MCF 10A (cell line): ENCODE measurements around the gene ANO2. TPM values are rescaled to one million over a fixed set of nuclear protein-coding genes. Genes with fewer than 3 reads are reported as not detected.

Source experiments
- BruUV-seq: library from RNA; stranded (reverse); fragments of 400-500 nt; replicated peaks from 2 replicates; lab custom pipeline; 2021; lab: Mats Ljungman, UMichigan
- CTCF ChIA-PET: fragments of 300-600 bp; sonication (Branson Sonifier 250); formaldehyde crosslinking; extraction: SDS; loops from one replicate; lab custom pipeline; 2021; ENCODE audit warnings: antibody characterized with exemption, inconsistent platforms; lab: Yijun Ruan, JAX
- POLR2A ChIA-PET: fragments of 300-600, 350-650 bp; sonication (Branson Sonifier 250); formaldehyde crosslinking; extraction: SDS; loops from one replicate; lab custom pipeline; 2020; ENCODE audit warnings: antibody characterized with exemption, inconsistent platforms; lab: Yijun Ruan, JAX
- DNase-seq: peaks from one replicate; pipeline ENCODE4 v3.0.0-alpha.2; 2018; ENCODE audit not compliant: unreplicated experiment
- H3K27ac Mint-ChIP-seq: one replicate; pipeline ENCODE4 v1.8.0; 2022; ENCODE audit warnings: mild to moderate bottlenecking, low read depth, mixed read lengths; ENCODE audit not compliant: unreplicated experiment
- H3K27me3 Mint-ChIP-seq: one replicate; pipeline ENCODE4 v1.8.0; 2022; ENCODE audit warnings: mixed read lengths; ENCODE audit not compliant: insufficient read depth, unreplicated experiment
- H3K36me3 Mint-ChIP-seq: one replicate; pipeline ENCODE4 v1.8.0; 2022; ENCODE audit warnings: mild to moderate bottlenecking, moderate library complexity, mixed read lengths; ENCODE audit not compliant: insufficient read depth, unreplicated experiment
- H3K4me1 Mint-ChIP-seq: one replicate; pipeline ENCODE4 v1.8.0; 2022; ENCODE audit warnings: mixed read lengths; ENCODE audit not compliant: insufficient read depth, unreplicated experiment
- H3K4me3 Mint-ChIP-seq: one replicate; pipeline ENCODE4 v1.8.0; 2022; ENCODE audit warnings: mild to moderate bottlenecking, moderate library complexity, mixed read lengths; ENCODE audit not compliant: unreplicated experiment
- H3K9me3 Mint-ChIP-seq: one replicate; pipeline ENCODE4 v1.8.0; 2022; ENCODE audit warnings: mixed read lengths; ENCODE audit not compliant: unreplicated experiment
- intact Hi-C: fragments of 100-400 bp; cut with micrococcal nuclease; formaldehyde crosslinking; loops from 2 replicates; pipeline ENCODE4 v1.14.1; 2022
- total RNA-seq: library from RNA; stranded (reverse); gene quantifications from 2 replicates; pipeline ENCODE4 v1.2.3, GENCODE V29; 2022
- TF ChIP-seq, protein P1 (sequence below): fragments of 200-600 bp; IDR thresholded peaks from one replicate; pipeline ENCODE4 v1.8.0; 2022; ENCODE audit warnings: antibody characterized with exemption, mild to moderate bottlenecking; ENCODE audit not compliant: unreplicated experiment

ANO2 gene
- total RNA-seq, 1 experiment from 2014 or later, result not detected

DNA sequence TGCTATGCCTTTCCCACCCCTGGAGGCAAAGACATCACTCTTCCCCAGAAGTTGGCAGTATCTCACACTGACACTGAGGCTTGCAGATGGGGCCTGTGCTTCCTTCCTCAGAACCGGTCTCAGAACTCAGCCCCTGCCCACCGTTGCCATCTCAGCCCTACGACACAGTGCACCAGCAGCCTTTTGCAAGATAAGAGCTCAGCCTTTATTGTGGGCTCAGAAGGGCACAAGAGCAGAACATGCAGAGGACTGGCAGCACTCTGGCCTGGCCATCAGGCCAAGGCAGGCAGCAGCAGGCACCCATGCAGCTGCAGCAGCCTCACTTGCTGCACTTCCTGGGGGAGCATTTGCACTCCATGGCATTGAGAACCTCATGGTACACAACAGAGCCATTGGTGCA is 3.6 kb upstream of the ANO2 start:
- H3K27me3 Mint-ChIP-seq, result peaks cover 91% of the 10 kb centered on the region
- H3K4me1 Mint-ChIP-seq, result peaks cover 4% of the 10 kb centered on the region
- no peak overlapping the region for H3K4me3 Mint-ChIP-seq
- intact Hi-C loops, result no loop called here
- H3K36me3 Mint-ChIP-seq, result no peaks in the 10 kb centered on the region
- TF ChIP-seq, protein P1, sequence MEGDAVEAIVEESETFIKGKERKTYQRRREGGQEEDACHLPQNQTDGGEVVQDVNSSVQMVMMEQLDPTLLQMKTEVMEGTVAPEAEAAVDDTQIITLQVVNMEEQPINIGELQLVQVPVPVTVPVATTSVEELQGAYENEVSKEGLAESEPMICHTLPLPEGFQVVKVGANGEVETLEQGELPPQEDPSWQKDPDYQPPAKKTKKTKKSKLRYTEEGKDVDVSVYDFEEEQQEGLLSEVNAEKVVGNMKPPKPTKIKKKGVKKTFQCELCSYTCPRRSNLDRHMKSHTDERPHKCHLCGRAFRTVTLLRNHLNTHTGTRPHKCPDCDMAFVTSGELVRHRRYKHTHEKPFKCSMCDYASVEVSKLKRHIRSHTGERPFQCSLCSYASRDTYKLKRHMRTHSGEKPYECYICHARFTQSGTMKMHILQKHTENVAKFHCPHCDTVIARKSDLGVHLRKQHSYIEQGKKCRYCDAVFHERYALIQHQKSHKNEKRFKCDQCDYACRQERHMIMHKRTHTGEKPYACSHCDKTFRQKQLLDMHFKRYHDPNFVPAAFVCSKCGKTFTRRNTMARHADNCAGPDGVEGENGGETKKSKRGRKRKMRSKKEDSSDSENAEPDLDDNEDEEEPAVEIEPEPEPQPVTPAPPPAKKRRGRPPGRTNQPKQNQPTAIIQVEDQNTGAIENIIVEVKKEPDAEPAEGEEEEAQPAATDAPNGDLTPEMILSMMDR, result no peak
- DNase-seq, result no peak
- no TSS peak for BruUV-seq
- ChIA-PET POLR2A (no interaction called here), CTCF (interaction anchor here (0.6 to 1.4 kb wide), 2 partner anchors 16 to 1902 kb away, joined by 3 read pairs; no protein-coding TSS in a partner anchor)
- H3K9me3 Mint-ChIP-seq, result no peaks in the 10 kb centered on the region
- H3K27ac Mint-ChIP-seq, result no peak overlapping the region

DNA sequence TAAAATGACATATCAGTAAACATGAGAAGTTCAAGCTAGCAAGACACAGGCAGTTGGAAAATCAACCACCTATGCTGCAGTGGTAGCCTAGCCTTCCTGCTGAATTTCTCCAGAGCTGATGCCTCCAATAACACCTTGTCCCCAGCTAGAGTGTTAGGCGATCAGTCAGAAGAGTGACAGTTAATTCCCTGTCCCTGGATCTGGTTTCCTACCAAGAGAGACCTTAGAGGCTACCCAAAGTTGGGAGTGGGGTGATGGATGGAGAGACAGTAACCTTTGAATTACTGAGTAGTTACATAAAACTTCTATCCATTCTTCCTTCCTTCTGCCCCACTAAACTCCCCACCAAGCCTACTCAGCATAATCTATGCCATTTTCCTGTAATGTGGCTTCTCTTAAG is 1.9 kb upstream of the ANO2 start:
- no TSS peak for BruUV-seq
- ChIA-PET CTCF (interaction anchor here (0.6 kb wide), 1 partner anchor 94 kb away, joined by 3 read pairs; no protein-coding TSS in a partner anchor), POLR2A (no interaction called here)
- Mint-ChIP-seq H3K4me1 (peaks cover 4% of the 10 kb centered on the region), H3K27me3 (peaks cover 91% of the 10 kb centered on the region), H3K27ac (no peak overlapping the region), H3K36me3 (no peaks in the 10 kb centered on the region), H3K9me3 (no peaks in the 10 kb centered on the region), H3K4me3 (no peak overlapping the region)
- no peak for DNase-seq
- intact Hi-C loops, result no loop called here
- TF ChIP-seq, protein P1, result no peak

DNA sequence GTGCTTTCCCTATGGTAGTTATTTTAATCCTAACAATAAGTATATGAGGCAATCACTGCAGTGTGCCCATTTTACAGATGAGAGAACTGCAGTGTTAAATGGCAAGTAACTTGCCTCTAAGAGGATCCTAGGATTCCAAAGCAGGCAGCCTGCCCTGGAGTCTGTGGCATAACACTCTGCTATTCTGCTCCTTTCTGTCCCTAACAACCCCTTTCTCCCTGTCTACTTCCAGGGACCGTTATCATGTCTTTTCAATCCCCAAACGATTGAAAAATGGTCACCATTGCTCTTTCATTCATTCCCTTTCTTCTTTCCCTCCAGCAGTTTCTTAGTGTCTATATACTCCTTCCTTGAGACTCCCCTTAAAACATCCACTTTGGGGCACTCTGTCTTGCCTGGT is 1.3 kb upstream of the ANO2 start:
- Mint-ChIP-seq H3K9me3 (no peaks in the 10 kb centered on the region), H3K36me3 (no peaks in the 10 kb centered on the region), H3K27me3 (peaks cover 86% of the 10 kb centered on the region), H3K27ac (no peak overlapping the region), H3K4me3 (no peak overlapping the region), H3K4me1 (peaks cover 4% of the 10 kb centered on the region)
- POLR2A ChIA-PET, result no interaction called here
- TF ChIP-seq, protein P1, result no peak
- intact Hi-C loops, result no loop called here
- DNase-seq, result no peak
- CTCF ChIA-PET, result no interaction called here
- no TSS peak for BruUV-seq

DNA sequence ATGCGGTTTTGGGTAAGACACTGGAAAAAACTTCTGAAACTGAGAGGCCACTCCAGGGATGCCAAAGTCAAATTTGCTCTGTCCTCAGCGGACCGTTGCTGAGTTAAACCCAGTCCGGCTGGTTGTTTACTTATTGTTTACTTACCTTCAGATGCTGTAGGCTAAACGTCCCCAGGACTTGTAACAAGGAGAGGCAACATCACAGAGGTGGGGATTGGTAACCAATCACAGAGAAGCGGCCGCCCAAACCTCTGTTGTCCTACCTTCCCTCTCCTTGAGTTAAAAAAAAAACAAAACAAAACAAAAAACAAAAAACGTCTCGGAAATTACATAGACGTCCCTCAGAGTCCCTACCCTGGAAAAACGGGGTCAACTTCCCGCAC is 380 bp downstream of the ANO2 start:
- Mint-ChIP-seq H3K4me3 (no peak overlapping the region), H3K36me3 (no peaks in the 10 kb centered on the region), H3K4me1 (peaks cover 4% of the 10 kb centered on the region), H3K27me3 (peaks cover 73% of the 10 kb centered on the region), H3K9me3 (no peaks in the 10 kb centered on the region), H3K27ac (no peak overlapping the region)
- intact Hi-C loops, result no loop called here
- TF ChIP-seq, protein P1, result no peak
- CTCF ChIA-PET, result no interaction called here
- POLR2A ChIA-PET, result no interaction called here
- BruUV-seq, result no TSS peak
- DNase-seq, result no peak
